Testis (tissue), 3 donors: Measurements from ENCODE around the gene DNASE1. TPM values are rescaled to one million over a fixed set of nuclear protein-coding genes. Genes with fewer than 3 reads are reported as not detected.

Experiments used
- DNase-seq: peaks from one replicate; pipeline ENCODE4 v3.0.0-alpha.2; 2019
- H3K27ac ChIP-seq, 2 donors: fragments of 200-600 bp; sonication (generic); one replicate each; pipeline ENCODE4 v1.5.1; 2019
- H3K27me3 ChIP-seq: fragments of 200-600 bp; sonication (generic); one replicate; pipeline ENCODE4 v1.5.1; 2019
- H3K36me3 ChIP-seq: fragments of 200-600 bp; sonication (generic); one replicate; pipeline ENCODE4 v1.5.1; 2017; ENCODE audit warnings: low read depth; ENCODE audit errors: missing control alignments
- H3K4me1 ChIP-seq: fragments of 200-600 bp; sonication (generic); one replicate; pipeline ENCODE4 v1.5.1; 2019
- H3K4me3 ChIP-seq, 2 donors: fragments of 200-600 bp; sonication (generic); one replicate each; pipeline ENCODE4 v1.5.1; 2017 to 2019
- H3K9me3 ChIP-seq: fragments of 200-600 bp; sonication (generic); one replicate; pipeline ENCODE4 v1.5.1; 2017
- CTCF ChIP-seq, 3 experiments: fragments of 450-650 bp in 2 of 3; fragments of 200-600 bp in 1 of 3; sonication (generic) in 1 of 3; IDR thresholded peaks; one replicate each; pipeline ENCODE4 v1.5.1; 2016 to 2019; ENCODE audit warnings: antibody characterized with exemption in 3 of 3, mild to moderate bottlenecking in 2 of 3, moderate library complexity in 1 of 3
- POLR2A ChIP-seq: fragments of 450-650 bp; IDR thresholded peaks from one replicate; pipeline ENCODE4 v1.6.1; 2017; ENCODE audit warnings: antibody characterized with exemption, mild to moderate bottlenecking, moderate library complexity
- WGBS, 2 donors: methylation state at CpG; one replicate each; pipeline ENCODE4 v1.1.5; 2018; 5-methylcytosine and 5-hydroxymethylcytosine counted together
- intact Hi-C: fragments of 100-400 bp; cut with DNase I; formaldehyde crosslinking; loops from one replicate; pipeline ENCODE4 v1.15.1; 2023; ENCODE audit warnings: low total_unique reads
- polyA plus RNA-seq: library from polyadenylated mRNA; stranded (reverse); fragments of 350-450 nt; fragmentation: Illumina TruSeq; extraction: RNeasy Lipid Tissue Mini Kit (QIAGEN cat#74804); gene quantifications from one replicate; pipeline ENCODE4 v1.2.3, GENCODE V29; 2014; ENCODE audit warnings: low read depth, low replicate concordance; ENCODE audit not compliant: insufficient read depth
- total RNA-seq, 2 donors: library from RNA; depleted of rRNA; stranded (reverse); fragments of >200 nt; gene quantifications; one replicate each; pipeline ENCODE4 v1.2.3, GENCODE V29; 2016

DNASE1 gene
- total and polyA plus RNA-seq, 3 donors from 2014 or later: 25.9 to 54.5 (median 54.0) TPM

GRCh38 chr16:3645108-3645503, 9.4 kb upstream of the DNASE1 start:
- H3K27me3 ChIP-seq: no peaks in the 10 kb centered on the region
- no peaks in the 10 kb centered on the region for H3K36me3 ChIP-seq
- no peak overlapping the region for H3K4me3 ChIP-seq
- no peaks in the 10 kb centered on the region for H3K9me3 ChIP-seq
- peak; percentile 4 for DNase-seq
- intact Hi-C loops: no loop called here
- H3K4me1 ChIP-seq: peaks cover 3% of the 10 kb centered on the region
- WGBS, 2 donors: 71 to 92% methylated on average over 6 of the region's 6 CpGs
- TF ChIP-seq POLR2A: no peak
- no peak for TF ChIP-seq CTCF (IDR thresholded peaks at IDR 0.05)
- H3K27ac ChIP-seq: no peak overlapping the region

GRCh38 chr16:3645504-3646347, 8.8 kb upstream of the DNASE1 start:
- DNase-seq: peak; percentile 5
- H3K27me3 ChIP-seq: no peaks in the 10 kb centered on the region
- H3K4me3 ChIP-seq: no peak overlapping the region
- TF ChIP-seq CTCF (IDR thresholded peaks at IDR 0.05) (no peak), POLR2A (no peak)
- 81 to 82% methylated on average over 17 to 19 of the region's 19 CpGs for WGBS, 2 donors
- intact Hi-C loops: no loop called here
- H3K36me3 ChIP-seq: no peaks in the 10 kb centered on the region
- no peaks in the 10 kb centered on the region for H3K9me3 ChIP-seq
- H3K4me1 ChIP-seq: no peaks in the 10 kb centered on the region
- H3K27ac ChIP-seq: no peak overlapping the region

- Histone ChIP-seq H3K27ac (no peak overlapping the region), H3K36me3 (no peaks in the 10 kb centered on the region), H3K4me3 (no peak overlapping the region), H3K27me3 (no peaks in the 10 kb centered on the region), H3K4me1 (no peaks in the 10 kb centered on the region), H3K9me3 (no peaks in the 10 kb centered on the region)
- no peak for TF ChIP-seq CTCF (IDR thresholded peaks at IDR 0.05)
- TF ChIP-seq POLR2A: no peak
- WGBS, 2 donors: 77 to 79% methylated on average over 15 of the region's 15 CpGs
- DNase-seq: peak; percentile 9
- intact Hi-C loops: no loop called here
Measured at GRCh38 chr16:3646348-3646920, 8.1 kb upstream of the DNASE1 start.

- no peak for DNase-seq
- H3K27me3 ChIP-seq: no peaks in the 10 kb centered on the region
- H3K27ac ChIP-seq: no peak overlapping the region
- H3K9me3 ChIP-seq: no peaks in the 10 kb centered on the region
- H3K4me3 ChIP-seq: no peak overlapping the region
- intact Hi-C loops: no loop called here
- TF ChIP-seq CTCF (IDR thresholded peaks at IDR 0.05) (no peak), POLR2A (no peak)
- no peaks in the 10 kb centered on the region for H3K36me3 ChIP-seq
- H3K4me1 ChIP-seq: no peaks in the 10 kb centered on the region
- 86 to 91% methylated on average over 13 of the region's 13 CpGs for WGBS, 2 donors
Measured at GRCh38 chr16:3650631-3651265, 3.7 kb upstream of the DNASE1 start.
